ENCODE measurements around the gene ANKH. TPM values are rescaled to one million over a fixed set of nuclear protein-coding genes. Genes with fewer than 3 reads are reported as not detected.
A peak's percentile ranks its signal among the peaks of the same experiment; 100 is the strongest.

Gene ANKH
- total and polyA plus RNA-seq, 4 donors: 9.3 to 57.1 (median 37.4) TPM

GRCh38 chr5:14917719-14918118 is 46.1 kb upstream of the ANKH start:
- no peaks in the 10 kb centered on the region for H3K36me3 ChIP-seq (ENCODE audit: control insufficient read depth in 4 of 4, insufficient read depth in 3 of 4, low read depth in 1 of 4, low read length in 3 of 4)
- no peaks in the 10 kb centered on the region for H3K27me3 ChIP-seq (ENCODE audit: control insufficient read depth in 4 of 4, insufficient read depth in 4 of 4, low read length in 3 of 4)
- no peak overlapping the region for H3K9ac ChIP-seq (ENCODE audit: low read depth in 1 of 2, low read length in 2 of 2)
- H3K27ac ChIP-seq (ENCODE audit: low read depth in 1 of 2, low read length in 2 of 2): no peak overlapping the region
- 90% methylated on average over 2 of the region's 2 CpGs for WGBS
- no peak for DNase-seq (ENCODE audit: low spot score)
- TF ChIP-seq FOXA2 (IDR thresholded peaks at IDR 0.05) (no peak), TAF1 (conservative IDR thresholded peaks at IDR 0.05) (no peak), MAX (IDR thresholded peaks at IDR 0.05) (no peak), SP1 (IDR thresholded peaks at IDR 0.05) (no peak), EGR1 (IDR thresholded peaks at IDR 0.05; ENCODE audit: low read depth in 2 of 2) (no peak)
- no peaks in the 10 kb centered on the region for H3K4me1 ChIP-seq (ENCODE audit: control insufficient read depth in 4 of 4, insufficient read depth in 4 of 4, low read length in 3 of 4)
- no peak overlapping the region for H3K4me3 ChIP-seq (ENCODE audit: low read depth in 1 of 3, low read length in 3 of 3)
- H3K9me3 ChIP-seq (ENCODE audit: control insufficient read depth in 4 of 4, low read length in 3 of 4): no peaks in the 10 kb centered on the region

GRCh38 chr5:14915291-14915952 is 43.8 kb upstream of the ANKH start:
- no peaks in the 10 kb centered on the region for H3K27me3 ChIP-seq (ENCODE audit: control insufficient read depth in 4 of 4, insufficient read depth in 4 of 4, low read length in 3 of 4)
- no peak overlapping the region for H3K9ac ChIP-seq (ENCODE audit: low read depth in 1 of 2, low read length in 2 of 2)
- no peak for DNase-seq (ENCODE audit: low spot score)
- TF ChIP-seq JUND (IDR thresholded peaks at IDR 0.05) (no peak), ATF3 (IDR thresholded peaks at IDR 0.05) (no peak), HNF4A (conservative IDR thresholded peaks at IDR 0.05) (peak; percentile 20 to 54), RXRA (IDR thresholded peaks at IDR 0.05) (peak in 1 of 2 donors; percentile 41), CTCF (IDR thresholded peaks at IDR 0.05; ENCODE audit: low read depth, low read length, missing input control) (no peak)
- no peaks in the 10 kb centered on the region for H3K9me3 ChIP-seq (ENCODE audit: control insufficient read depth in 4 of 4, low read length in 3 of 4)
- no peaks in the 10 kb centered on the region for H3K4me1 ChIP-seq (ENCODE audit: control insufficient read depth in 4 of 4, insufficient read depth in 4 of 4, low read length in 3 of 4)
- H3K36me3 ChIP-seq (ENCODE audit: control insufficient read depth in 4 of 4, insufficient read depth in 3 of 4, low read depth in 1 of 4, low read length in 3 of 4): no peaks in the 10 kb centered on the region
- WGBS: 71% methylated on average over 10 of the region's 10 CpGs
- no peak overlapping the region for H3K4me3 ChIP-seq (ENCODE audit: low read depth in 1 of 3, low read length in 3 of 3)
- no peak overlapping the region for H3K27ac ChIP-seq (ENCODE audit: low read depth in 1 of 2, low read length in 2 of 2)

- H3K4me3 ChIP-seq (ENCODE audit: low read depth in 1 of 3, low read length in 3 of 3): no peak overlapping the region
- no peak overlapping the region for H3K9ac ChIP-seq (ENCODE audit: low read depth in 1 of 2, low read length in 2 of 2)
- H3K27ac ChIP-seq (ENCODE audit: low read depth in 1 of 2, low read length in 2 of 2): no peak overlapping the region
- WGBS: 89% methylated on average over 8 of the region's 8 CpGs
- TF ChIP-seq JUND (IDR thresholded peaks at IDR 0.05) (no peak), HNF4G (IDR thresholded peaks at IDR 0.05) (no peak), CTCF (IDR thresholded peaks at IDR 0.05; ENCODE audit: low read depth, low read length, missing input control) (no peak)
- no peaks in the 10 kb centered on the region for H3K9me3 ChIP-seq (ENCODE audit: control insufficient read depth in 4 of 4, low read length in 3 of 4)
- no peaks in the 10 kb centered on the region for H3K27me3 ChIP-seq (ENCODE audit: control insufficient read depth in 4 of 4, insufficient read depth in 4 of 4, low read length in 3 of 4)
- H3K36me3 ChIP-seq (ENCODE audit: control insufficient read depth in 4 of 4, insufficient read depth in 3 of 4, low read depth in 1 of 4, low read length in 3 of 4): no peaks in the 10 kb centered on the region
- no peak for DNase-seq (ENCODE audit: low spot score)
- no peaks in the 10 kb centered on the region for H3K4me1 ChIP-seq (ENCODE audit: control insufficient read depth in 4 of 4, insufficient read depth in 4 of 4, low read length in 3 of 4)
These were observed 43.2 kb upstream of the ANKH start for GRCh38 chr5:14914623-14915260.
